Activated naive CD8-positive, alpha-beta T cell treated with anti-CD3 and anti-CD28 coated beads, Interleukin-2, amount 10 ng/mL, durations not matched to agents 7 days and 5 days (primary cell): ENCODE results near the gene ANKRD33. TPM values are rescaled to one million over a fixed set of nuclear protein-coding genes. Genes with fewer than 3 reads are reported as not detected.

Source experiments
- ATAC-seq: fragments of 150-1000 bp; cut with Tn5 transposase; one replicate; pipeline ENCODE4 v1.10.0; 2021; ENCODE audit warnings: low read depth, moderate library complexity
- POLR2A ChIA-PET: fragments of 350-600 bp; sonication (Branson Sonifier 250); formaldehyde crosslinking; loops from one replicate; lab custom pipeline; 2021; ENCODE audit warnings: antibody characterized with exemption; lab: Charles Lee
- DNase-seq: peaks from one replicate; pipeline ENCODE4 v3.0.0; 2021
- H3K27ac Mint-ChIP-seq: one replicate; pipeline ENCODE4 v1.8.0; 2022; ENCODE audit warnings: mild to moderate bottlenecking, mixed read lengths
- H3K27me3 Mint-ChIP-seq: one replicate; pipeline ENCODE4 v1.8.0; 2022; ENCODE audit warnings: mild to moderate bottlenecking, moderate library complexity, mixed read lengths
- H3K36me3 Mint-ChIP-seq: one replicate; pipeline ENCODE4 v1.8.0; 2021; ENCODE audit warnings: mild to moderate bottlenecking, mixed read lengths
- H3K4me1 Mint-ChIP-seq: one replicate; pipeline ENCODE4 v1.8.0; 2021; ENCODE audit warnings: mixed read lengths
- H3K4me3 Mint-ChIP-seq: one replicate; pipeline ENCODE4 v1.8.0; 2022; ENCODE audit warnings: mild to moderate bottlenecking, moderate library complexity, mixed read lengths
- H3K9me3 Mint-ChIP-seq: one replicate; pipeline ENCODE4 v1.8.0; 2021; ENCODE audit warnings: mixed read lengths
- total RNA-seq, 2 experiments: library from RNA; stranded (reverse); gene quantifications; one replicate each; pipeline ENCODE4 v1.2.3, GENCODE V29; 2021

The ANKRD33 gene
- total RNA-seq, 2 experiments from 2014 or later, result not detected

DNA sequence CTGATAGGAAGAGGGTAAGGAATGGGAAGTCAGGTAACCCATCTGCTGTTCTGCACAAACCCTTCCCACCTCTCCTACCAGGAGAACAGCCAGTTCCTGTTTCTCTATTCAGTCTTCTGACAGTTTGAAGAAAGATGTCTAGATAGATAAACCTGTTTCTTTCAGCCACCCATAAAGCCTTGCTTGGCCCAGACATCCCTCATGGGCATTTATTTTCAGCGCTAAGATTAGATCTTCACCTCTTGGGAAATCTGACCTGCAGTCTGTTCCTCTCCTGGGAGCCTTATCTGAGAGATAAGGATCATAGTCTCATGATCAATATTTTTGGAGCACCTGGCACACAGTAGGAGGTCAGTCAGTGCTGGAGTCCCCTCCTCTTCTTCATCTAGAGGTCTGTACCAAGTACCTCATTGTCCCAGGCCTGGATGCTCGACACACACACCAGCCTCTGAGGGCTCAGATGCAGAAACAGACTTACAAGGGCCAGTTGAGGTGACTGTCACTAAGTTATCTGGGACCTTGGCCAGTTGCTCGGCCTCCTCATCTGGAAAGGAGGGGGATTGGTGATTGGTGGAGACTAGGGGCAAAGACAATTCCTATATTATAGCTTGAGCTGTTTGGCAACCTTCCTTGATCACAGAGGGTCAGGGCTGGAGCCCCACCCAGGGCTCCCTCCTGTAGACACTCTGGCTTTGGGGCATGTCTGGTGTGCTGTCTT, 37.6 kb downstream of the ANKRD33 start:
- DNase-seq (no peak), ATAC-seq (no peak)
- Mint-ChIP-seq H3K27me3 (peaks cover 11% of the 10 kb centered on the region), H3K4me1 (peaks cover 8% of the 10 kb centered on the region), H3K36me3 (no peaks in the 10 kb centered on the region), H3K27ac (no peak overlapping the region), H3K4me3 (no peak overlapping the region), H3K9me3 (no peaks in the 10 kb centered on the region)
- POLR2A ChIA-PET, result no interaction called here

DNA sequence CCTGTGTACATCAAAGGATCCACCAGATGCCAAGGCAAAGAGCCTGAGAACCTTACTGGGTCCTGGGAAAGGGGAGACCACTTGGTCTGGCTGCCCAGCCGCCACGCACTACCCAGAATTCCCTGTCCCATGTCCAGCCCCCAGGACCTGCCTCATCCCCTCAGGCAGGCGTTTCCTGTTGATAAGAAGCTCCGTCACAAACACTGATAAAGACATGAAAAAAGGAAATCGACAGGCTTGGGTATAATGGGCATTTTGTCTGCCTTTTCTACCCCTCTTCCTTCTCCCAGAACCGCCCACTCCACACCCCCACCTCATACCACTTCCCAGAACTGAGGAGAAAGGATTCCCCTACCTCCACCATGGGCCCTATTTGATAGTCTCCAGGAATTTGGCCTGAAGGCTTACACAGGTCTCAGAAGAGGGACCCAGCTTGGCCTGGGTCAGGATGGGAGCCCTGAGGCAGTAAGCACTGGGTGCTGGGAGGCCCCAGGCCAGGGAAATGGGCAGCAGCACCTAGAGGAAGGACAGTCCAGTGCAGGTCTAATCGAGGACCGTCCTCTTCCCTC, 38.2 kb downstream of the ANKRD33 start:
- H3K4me1 Mint-ChIP-seq, result peaks cover 8% of the 10 kb centered on the region
- H3K9me3 Mint-ChIP-seq, result no peaks in the 10 kb centered on the region
- POLR2A ChIA-PET, result interaction anchor here (0.5 kb wide), 1 partner anchor 534 kb away, joined by 4 read pairs; no protein-coding TSS in a partner anchor
- no peak overlapping the region for H3K27ac Mint-ChIP-seq
- H3K27me3 Mint-ChIP-seq, result peaks cover 10% of the 10 kb centered on the region
- no peak overlapping the region for H3K4me3 Mint-ChIP-seq
- ATAC-seq, result no peak
- no peaks in the 10 kb centered on the region for H3K36me3 Mint-ChIP-seq
- no peak for DNase-seq

DNA sequence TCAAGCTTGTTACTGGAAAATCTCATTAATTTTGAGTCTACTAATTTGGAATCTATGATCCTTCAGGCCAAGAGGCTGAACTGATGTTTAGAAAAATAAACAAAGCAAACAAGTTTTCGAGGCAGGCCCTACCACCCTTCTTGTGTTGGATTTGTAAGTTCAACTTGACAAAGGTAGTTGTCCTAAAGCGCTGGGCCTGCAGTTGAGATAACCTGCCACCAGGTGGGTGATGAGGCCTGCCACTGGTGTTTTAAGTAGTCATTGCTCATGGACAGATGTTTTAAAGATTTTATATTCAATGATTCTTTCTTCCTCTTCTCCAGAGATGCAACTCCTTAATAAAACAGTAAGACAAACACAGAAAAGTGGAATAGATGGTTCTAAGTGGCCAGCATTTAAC, 38.8 kb downstream of the ANKRD33 start:
- H3K4me1 Mint-ChIP-seq, result peaks cover 8% of the 10 kb centered on the region
- H3K36me3 Mint-ChIP-seq, result no peaks in the 10 kb centered on the region
- no peak overlapping the region for H3K4me3 Mint-ChIP-seq
- ATAC-seq, result peak; percentile 62
- H3K27ac Mint-ChIP-seq, result no peak overlapping the region
- POLR2A ChIA-PET, result interaction anchor here (0.5 kb wide), 1 partner anchor 535 kb away, joined by 4 read pairs; no protein-coding TSS in a partner anchor
- peak; percentile 52 for DNase-seq
- H3K27me3 Mint-ChIP-seq, result peaks cover 12% of the 10 kb centered on the region
- H3K9me3 Mint-ChIP-seq, result no peaks in the 10 kb centered on the region

GRCh38 chr12:51932218-51933076, 44.5 kb downstream of the ANKRD33 start:
- no peak overlapping the region for H3K4me3 Mint-ChIP-seq
- ATAC-seq, result no peak
- peaks cover 19% of the 10 kb centered on the region for H3K27me3 Mint-ChIP-seq
- H3K4me1 Mint-ChIP-seq, result no peaks in the 10 kb centered on the region
- DNase-seq, result no peak
- H3K36me3 Mint-ChIP-seq, result no peaks in the 10 kb centered on the region
- no peak overlapping the region for H3K27ac Mint-ChIP-seq
- POLR2A ChIA-PET, result no interaction called here
- no peaks in the 10 kb centered on the region for H3K9me3 Mint-ChIP-seq

GRCh38 chr12:51934080-51934479, 46.2 kb downstream of the ANKRD33 start:
- POLR2A ChIA-PET, result interaction anchor here (0.5 kb wide), 1 partner anchor 760 kb away, joined by 3 read pairs; no protein-coding TSS in a partner anchor
- H3K27me3 Mint-ChIP-seq, result peaks cover 18% of the 10 kb centered on the region
- no peak for DNase-seq
- no peaks in the 10 kb centered on the region for H3K4me1 Mint-ChIP-seq
- no peaks in the 10 kb centered on the region for H3K9me3 Mint-ChIP-seq
- no peak for ATAC-seq
- no peak overlapping the region for H3K4me3 Mint-ChIP-seq
- no peak overlapping the region for H3K27ac Mint-ChIP-seq
- H3K36me3 Mint-ChIP-seq, result no peaks in the 10 kb centered on the region

GRCh38 chr12:51937926-51938325, 50.0 kb downstream of the ANKRD33 start:
- POLR2A ChIA-PET, result no interaction called here

GRCh38 chr12:51938726-51939125, 50.8 kb downstream of the ANKRD33 start:
- no peak overlapping the region for H3K27ac Mint-ChIP-seq
- H3K27me3 Mint-ChIP-seq, result peaks cover 21% of the 10 kb centered on the region
- peaks cover 2% of the 10 kb centered on the region for H3K9me3 Mint-ChIP-seq
- no peak for DNase-seq
- peaks cover 3% of the 10 kb centered on the region for H3K4me1 Mint-ChIP-seq
- POLR2A ChIA-PET, result no interaction called here
- ATAC-seq, result no peak
- no peak overlapping the region for H3K4me3 Mint-ChIP-seq
- H3K36me3 Mint-ChIP-seq, result no peaks in the 10 kb centered on the region

More at GRCh38 chr12:51937926-51938325, 50.0 kb downstream of the ANKRD33 start:
- Mint-ChIP-seq H3K27me3 (peaks cover 16% of the 10 kb centered on the region), H3K4me1 (peaks cover 3% of the 10 kb centered on the region), H3K27ac (no peak overlapping the region), H3K36me3 (no peaks in the 10 kb centered on the region), H3K4me3 (no peak overlapping the region), H3K9me3 (no peaks in the 10 kb centered on the region)
- ATAC-seq, result no peak
- no peak for DNase-seq

DNA sequence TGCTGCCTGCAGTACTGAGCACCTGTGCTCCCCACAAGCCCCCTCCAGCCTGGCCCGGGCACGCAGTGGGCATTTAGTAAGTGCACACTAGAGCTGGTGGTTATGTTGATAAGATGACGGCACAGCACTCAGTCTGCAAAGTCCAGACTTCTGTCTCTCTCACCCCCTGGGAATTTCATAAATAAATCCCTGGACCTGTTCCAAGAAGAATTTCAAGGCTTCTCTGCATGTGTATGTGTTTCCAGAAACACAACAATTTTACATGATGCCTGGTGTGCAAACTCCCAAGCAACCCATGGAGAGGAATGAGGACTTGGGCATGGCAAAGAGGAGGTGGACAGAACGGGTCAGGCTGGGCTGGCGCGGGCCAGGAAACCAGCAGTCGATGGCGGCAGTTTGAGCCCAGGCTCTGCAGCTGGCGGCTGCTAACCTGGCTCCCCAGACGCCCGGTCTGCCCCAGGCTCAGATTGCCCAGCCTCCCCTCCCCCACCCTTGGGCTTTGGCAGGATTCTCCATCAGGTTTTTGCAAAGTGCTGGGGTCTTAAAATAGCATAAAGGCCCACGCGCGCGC, 53.2 kb downstream of the ANKRD33 start:
- Mint-ChIP-seq H3K27ac (no peak overlapping the region), H3K9me3 (peaks cover 15% of the 10 kb centered on the region), H3K36me3 (peaks cover 4% of the 10 kb centered on the region), H3K4me3 (no peak overlapping the region), H3K27me3 (peaks cover 14% of the 10 kb centered on the region), H3K4me1 (peaks cover 9% of the 10 kb centered on the region)
- ATAC-seq, result no peak
- POLR2A ChIA-PET, result no interaction called here
- DNase-seq, result no peak

Other genes starting within 250 kb of the ANKRD33 start
- 1 to 10 TPM in 1 of 2 experiments, under 1 TPM in 1; 0.74 to 1.1 TPM for gene FIGNL2, start 39.4 kb upstream of the ANKRD33 start, total RNA-seq
- not detected for gene ACVRL1, start 19.4 kb downstream of the ANKRD33 start, total RNA-seq
- gene ACVR1B, start 63.6 kb downstream of the ANKRD33 start, total RNA-seq, result 10 to 100 TPM in 1 of 2 experiments, 1 to 10 TPM in 1; 9.3 to 10.2 TPM
- 10 to 100 TPM; 17.1 to 19.9 TPM for gene TAMALIN, start 118.8 kb downstream of the ANKRD33 start, total RNA-seq
- gene NR4A1, start 163.3 kb downstream of the ANKRD33 start, total RNA-seq, result 1 to 10 TPM; 8.6 to 8.8 TPM
- 10 to 100 TPM; 25.2 to 28.8 TPM for gene ATG101, start 181.9 kb downstream of the ANKRD33 start, total RNA-seq
- not detected for gene SMIM41, start 191.6 kb downstream of the ANKRD33 start, total RNA-seq